ENCODE data around the gene PPP1R26. TPM values are rescaled to one million over a fixed set of nuclear protein-coding genes. Genes with fewer than 3 reads are reported as not detected.
"Not testable (repeated sequence)": the region's sequence is repeated elsewhere in the genome, so short reads cannot be mapped to it uniquely, and the experiment has no call there.

The PPP1R26 gene
- total RNA-seq, 1 donor from 2014 or later = 20.9 TPM

DNA sequence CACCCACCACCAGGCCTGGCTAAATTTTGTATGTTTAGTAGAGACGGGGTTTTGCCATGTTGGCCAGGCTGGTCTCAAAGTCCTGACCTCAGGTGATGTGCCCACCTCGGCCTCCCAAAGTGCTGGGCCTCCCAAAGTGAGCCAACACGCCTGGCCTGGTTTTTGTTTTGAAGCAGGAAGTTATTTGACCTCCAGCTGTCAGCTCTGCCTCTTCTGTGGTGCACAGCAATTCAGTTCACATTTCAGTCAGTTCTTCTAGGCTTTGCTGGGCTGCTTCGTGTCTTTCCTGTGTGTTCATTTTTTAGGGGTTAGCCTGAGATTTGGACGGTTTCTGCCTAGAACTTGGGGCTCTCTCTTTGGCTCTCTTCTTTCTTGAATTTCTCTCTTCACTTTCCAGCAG is 50.6 kb downstream of the PPP1R26 start:
- H3K27me3 ChIP-seq (ENCODE audit: low read depth) = peaks cover 67% of the 10 kb centered on the region
- H3K36me3 ChIP-seq = no peaks in the 10 kb centered on the region
- intact Hi-C loops (cut with micrococcal nuclease) = no loop called here
- H3K27ac ChIP-seq (replicated peaks) = no peak overlapping the region
- no peaks in the 10 kb centered on the region for H3K9me3 ChIP-seq (replicated peaks)
- DNase-seq = no peak
- H3K4me3 ChIP-seq = no peak overlapping the region
- H3K4me1 ChIP-seq = no peaks in the 10 kb centered on the region
- TF ChIP-seq, protein P1, sequence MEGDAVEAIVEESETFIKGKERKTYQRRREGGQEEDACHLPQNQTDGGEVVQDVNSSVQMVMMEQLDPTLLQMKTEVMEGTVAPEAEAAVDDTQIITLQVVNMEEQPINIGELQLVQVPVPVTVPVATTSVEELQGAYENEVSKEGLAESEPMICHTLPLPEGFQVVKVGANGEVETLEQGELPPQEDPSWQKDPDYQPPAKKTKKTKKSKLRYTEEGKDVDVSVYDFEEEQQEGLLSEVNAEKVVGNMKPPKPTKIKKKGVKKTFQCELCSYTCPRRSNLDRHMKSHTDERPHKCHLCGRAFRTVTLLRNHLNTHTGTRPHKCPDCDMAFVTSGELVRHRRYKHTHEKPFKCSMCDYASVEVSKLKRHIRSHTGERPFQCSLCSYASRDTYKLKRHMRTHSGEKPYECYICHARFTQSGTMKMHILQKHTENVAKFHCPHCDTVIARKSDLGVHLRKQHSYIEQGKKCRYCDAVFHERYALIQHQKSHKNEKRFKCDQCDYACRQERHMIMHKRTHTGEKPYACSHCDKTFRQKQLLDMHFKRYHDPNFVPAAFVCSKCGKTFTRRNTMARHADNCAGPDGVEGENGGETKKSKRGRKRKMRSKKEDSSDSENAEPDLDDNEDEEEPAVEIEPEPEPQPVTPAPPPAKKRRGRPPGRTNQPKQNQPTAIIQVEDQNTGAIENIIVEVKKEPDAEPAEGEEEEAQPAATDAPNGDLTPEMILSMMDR (IDR thresholded peaks at IDR 0.05; ENCODE audit: borderline replicate concordance) = no peak

DNA sequence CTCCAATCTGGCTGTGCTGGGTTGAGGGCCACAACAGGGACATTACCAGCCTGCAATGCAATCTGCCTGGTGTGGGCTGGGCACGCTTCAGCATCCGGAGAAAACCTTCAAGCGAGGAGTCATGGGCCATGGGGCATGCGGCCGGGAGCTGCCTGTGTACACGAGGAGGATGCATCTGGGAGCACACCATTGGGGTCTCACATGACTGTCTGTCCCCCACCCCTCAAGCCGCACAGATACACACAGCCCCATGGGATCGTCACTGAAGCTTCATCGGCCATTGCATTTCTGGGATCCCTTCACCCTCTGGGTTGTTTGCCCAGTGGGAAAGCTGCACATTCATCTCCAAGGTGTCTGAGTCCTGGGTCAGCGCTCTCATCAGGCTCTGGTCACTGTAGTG is 51.5 kb downstream of the PPP1R26 start:
- TF ChIP-seq, protein P1 (IDR thresholded peaks at IDR 0.05; ENCODE audit: borderline replicate concordance) = no peak
- H3K36me3 ChIP-seq = no peaks in the 10 kb centered on the region
- no peak overlapping the region for H3K27ac ChIP-seq (replicated peaks)
- H3K27me3 ChIP-seq (ENCODE audit: low read depth) = peaks cover 60% of the 10 kb centered on the region
- H3K4me3 ChIP-seq = no peak overlapping the region
- H3K4me1 ChIP-seq = no peaks in the 10 kb centered on the region
- no peak for DNase-seq
- H3K9me3 ChIP-seq (replicated peaks) = no peaks in the 10 kb centered on the region
- intact Hi-C loops (cut with micrococcal nuclease) = no loop called here

DNA sequence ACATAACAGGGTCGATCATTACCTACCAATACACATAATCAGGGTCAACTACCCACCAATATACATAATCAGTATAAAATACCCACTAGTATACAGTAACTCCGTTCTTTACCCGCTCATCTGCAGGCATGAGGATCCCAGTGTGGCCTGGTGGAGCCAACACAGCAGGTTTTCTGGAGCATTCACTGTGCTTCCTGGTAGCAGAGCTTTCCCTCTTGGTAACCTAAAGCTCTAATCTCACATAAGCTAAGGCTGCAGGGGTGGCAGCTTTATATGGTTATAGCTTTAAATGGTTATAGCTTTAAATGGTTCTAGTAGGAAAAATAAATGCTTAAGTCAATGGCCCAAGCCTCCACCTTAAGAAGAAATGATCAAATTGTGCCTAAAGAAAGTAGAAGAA is 53.5 kb downstream of the PPP1R26 start:
- Histone ChIP-seq H3K27me3 (ENCODE audit: low read depth) (peaks cover 44% of the 10 kb centered on the region), H3K36me3 (no peaks in the 10 kb centered on the region), H3K4me3 (no peak overlapping the region), H3K9me3 (replicated peaks) (no peaks in the 10 kb centered on the region), H3K4me1 (no peaks in the 10 kb centered on the region), H3K27ac (replicated peaks) (no peak overlapping the region)
- intact Hi-C loops (cut with micrococcal nuclease) = no loop called here
- DNase-seq = no peak
- TF ChIP-seq, protein P1 (IDR thresholded peaks at IDR 0.05; ENCODE audit: borderline replicate concordance) = no peak

DNA sequence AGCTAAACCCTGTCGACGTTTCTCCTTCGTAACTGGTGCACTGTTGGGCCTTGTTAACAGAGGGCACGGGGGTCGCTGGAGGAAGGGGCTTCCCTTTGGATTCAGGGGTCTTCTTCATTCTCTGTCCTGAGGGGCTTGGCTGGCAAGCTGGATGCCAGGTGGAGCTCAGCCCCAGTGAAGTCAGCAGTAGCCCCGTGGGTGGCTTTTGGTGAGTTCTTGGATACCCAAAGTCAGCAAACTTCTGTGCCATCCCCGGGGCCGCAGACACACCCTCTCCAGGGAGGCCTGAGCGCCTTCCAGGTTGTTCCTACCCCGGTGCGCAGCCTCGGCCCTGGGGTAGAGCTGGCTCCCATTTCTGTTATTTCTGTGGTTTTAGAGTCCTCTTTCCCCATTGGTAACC is 54.1 kb downstream of the PPP1R26 start:
- Histone ChIP-seq H3K4me1 (no peaks in the 10 kb centered on the region), H3K36me3 (no peaks in the 10 kb centered on the region), H3K27ac (replicated peaks) (no peak overlapping the region), H3K27me3 (ENCODE audit: low read depth) (peaks cover 41% of the 10 kb centered on the region), H3K4me3 (no peak overlapping the region), H3K9me3 (replicated peaks) (no peaks in the 10 kb centered on the region)
- DNase-seq = no peak
- intact Hi-C loops (cut with micrococcal nuclease) = no loop called here
- TF ChIP-seq, protein P1 (IDR thresholded peaks at IDR 0.05; ENCODE audit: borderline replicate concordance) = no peak

DNA sequence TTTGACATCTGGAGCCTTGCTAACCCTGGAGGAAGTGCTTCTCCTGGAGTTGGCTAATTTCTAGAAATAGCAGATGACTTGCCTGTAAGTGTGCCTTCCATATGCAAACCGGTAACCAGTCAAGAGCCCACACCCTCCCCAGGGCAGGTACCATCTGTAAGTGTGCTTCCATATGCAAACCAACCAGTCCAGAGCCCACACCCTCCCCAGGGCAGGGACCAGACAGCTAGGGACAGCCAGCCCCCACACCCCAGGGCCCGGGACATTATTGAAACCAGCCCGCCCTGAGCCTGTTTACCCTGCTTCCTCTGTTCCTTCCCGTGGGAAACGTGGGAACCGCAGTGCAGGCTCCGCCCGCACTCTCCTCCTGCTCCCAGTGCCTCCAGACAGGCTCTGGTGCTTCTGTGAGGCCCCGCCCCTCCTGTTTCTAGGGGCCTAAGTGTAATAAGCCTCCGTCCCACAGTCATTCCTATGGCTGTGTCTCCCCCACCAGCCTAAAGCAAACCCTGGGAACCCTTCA is 54.7 kb downstream of the PPP1R26 start:
- H3K4me1 ChIP-seq; H3K36me3 ChIP-seq; H3K27ac ChIP-seq (replicated peaks); DNase-seq; H3K4me3 ChIP-seq; intact Hi-C loops (cut with micrococcal nuclease); H3K9me3 ChIP-seq (replicated peaks): not testable (repeated sequence)
- peaks cover 45% of the 10 kb centered on the region for H3K27me3 ChIP-seq (ENCODE audit: low read depth)

DNA sequence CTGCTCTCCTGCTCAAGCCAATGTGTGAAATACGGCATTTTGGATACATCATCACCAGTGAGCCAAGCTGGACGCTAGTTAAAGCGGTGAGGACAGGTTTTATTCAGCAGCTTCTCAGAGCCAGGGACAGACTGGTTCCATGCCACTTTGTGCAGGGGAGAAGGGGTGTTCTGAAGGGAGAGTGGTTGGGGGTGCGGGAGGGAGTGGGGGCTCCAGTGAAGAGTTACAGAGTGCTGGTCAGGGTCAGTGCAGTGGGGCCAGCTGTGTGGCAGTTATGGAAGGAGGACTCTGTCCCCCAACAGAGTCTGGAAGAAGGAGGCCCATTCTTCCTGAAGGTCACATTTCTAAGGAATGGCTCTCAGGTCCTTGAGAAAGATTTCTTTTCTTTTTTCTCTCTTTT is 55.2 kb downstream of the PPP1R26 start:
- intact Hi-C loops (cut with micrococcal nuclease) = not testable (repeated sequence)
- peaks cover 51% of the 10 kb centered on the region for H3K27me3 ChIP-seq (ENCODE audit: low read depth)

DNA sequence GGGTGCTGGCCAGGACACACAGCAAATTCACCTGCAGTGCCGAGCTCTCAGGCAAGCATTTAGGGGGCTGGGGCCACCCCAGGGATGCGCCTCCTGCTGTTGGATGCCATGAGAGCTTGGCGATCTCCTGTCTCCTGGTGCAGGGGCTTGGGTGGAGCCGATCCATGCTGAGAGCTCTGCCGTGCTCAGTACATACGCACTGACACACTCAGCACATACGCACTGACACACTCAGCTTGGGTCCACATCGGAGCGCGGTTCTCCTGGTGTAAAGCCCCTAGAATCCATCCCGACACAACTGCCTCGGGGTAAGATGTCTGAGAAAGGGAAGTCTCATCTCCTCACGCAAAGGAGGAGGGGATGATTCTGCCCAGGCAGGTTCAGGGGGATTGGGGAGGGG is 56.0 kb downstream of the PPP1R26 start:
- DNase-seq; H3K4me3 ChIP-seq; H3K9me3 ChIP-seq (replicated peaks); intact Hi-C loops (cut with micrococcal nuclease); H3K27ac ChIP-seq (replicated peaks); H3K36me3 ChIP-seq; H3K4me1 ChIP-seq: not testable (repeated sequence)
- peaks cover 45% of the 10 kb centered on the region for H3K27me3 ChIP-seq (ENCODE audit: low read depth)

More for the DNA sequence above, 55.2 kb downstream of the PPP1R26 start:
- H3K36me3 ChIP-seq; DNase-seq; H3K27ac ChIP-seq (replicated peaks); H3K4me3 ChIP-seq; H3K4me1 ChIP-seq; H3K9me3 ChIP-seq (replicated peaks): not testable (repeated sequence)

Measured in left ventricle myocardium inferior (tissue), 1 donor.